ENCODE data around the gene TRPM3.

- TF ChIP-seq, protein P1, sequence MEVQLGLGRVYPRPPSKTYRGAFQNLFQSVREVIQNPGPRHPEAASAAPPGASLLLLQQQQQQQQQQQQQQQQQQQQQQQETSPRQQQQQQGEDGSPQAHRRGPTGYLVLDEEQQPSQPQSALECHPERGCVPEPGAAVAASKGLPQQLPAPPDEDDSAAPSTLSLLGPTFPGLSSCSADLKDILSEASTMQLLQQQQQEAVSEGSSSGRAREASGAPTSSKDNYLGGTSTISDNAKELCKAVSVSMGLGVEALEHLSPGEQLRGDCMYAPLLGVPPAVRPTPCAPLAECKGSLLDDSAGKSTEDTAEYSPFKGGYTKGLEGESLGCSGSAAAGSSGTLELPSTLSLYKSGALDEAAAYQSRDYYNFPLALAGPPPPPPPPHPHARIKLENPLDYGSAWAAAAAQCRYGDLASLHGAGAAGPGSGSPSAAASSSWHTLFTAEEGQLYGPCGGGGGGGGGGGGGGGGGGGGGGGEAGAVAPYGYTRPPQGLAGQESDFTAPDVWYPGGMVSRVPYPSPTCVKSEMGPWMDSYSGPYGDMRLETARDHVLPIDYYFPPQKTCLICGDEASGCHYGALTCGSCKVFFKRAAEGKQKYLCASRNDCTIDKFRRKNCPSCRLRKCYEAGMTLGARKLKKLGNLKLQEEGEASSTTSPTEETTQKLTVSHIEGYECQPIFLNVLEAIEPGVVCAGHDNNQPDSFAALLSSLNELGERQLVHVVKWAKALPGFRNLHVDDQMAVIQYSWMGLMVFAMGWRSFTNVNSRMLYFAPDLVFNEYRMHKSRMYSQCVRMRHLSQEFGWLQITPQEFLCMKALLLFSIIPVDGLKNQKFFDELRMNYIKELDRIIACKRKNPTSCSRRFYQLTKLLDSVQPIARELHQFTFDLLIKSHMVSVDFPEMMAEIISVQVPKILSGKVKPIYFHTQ (CRISPR knock-in tag; IDR thresholded peaks at IDR 0.05): no peak
- TF ChIP-seq CBFB (CRISPR knock-in tag; IDR thresholded peaks at IDR 0.05; ENCODE audit: low read depth) (no peak), ZNF121 (CRISPR knock-in tag; IDR thresholded peaks at IDR 0.05) (no peak), CTCF (IDR thresholded peaks at IDR 0.05) (no peak), NFYB (CRISPR knock-in tag; conservative IDR thresholded peaks at IDR 0.05; ENCODE audit: low read depth) (no peak), JUN (CRISPR knock-in tag; IDR thresholded peaks at IDR 0.05) (no peak), IRF2 (CRISPR knock-in tag; IDR thresholded peaks at IDR 0.05; ENCODE audit: borderline replicate concordance, low read depth) (no peak), SP1 (CRISPR knock-in tag; conservative IDR thresholded peaks at IDR 0.05) (no peak), CREM (CRISPR knock-in tag; IDR thresholded peaks at IDR 0.05) (no peak)
- TF ChIP-seq, protein P2, sequence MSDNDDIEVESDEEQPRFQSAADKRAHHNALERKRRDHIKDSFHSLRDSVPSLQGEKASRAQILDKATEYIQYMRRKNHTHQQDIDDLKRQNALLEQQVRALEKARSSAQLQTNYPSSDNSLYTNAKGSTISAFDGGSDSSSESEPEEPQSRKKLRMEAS (CRISPR knock-in tag; IDR thresholded peaks at IDR 0.05): no peak
- TF ChIP-seq, protein P3, sequence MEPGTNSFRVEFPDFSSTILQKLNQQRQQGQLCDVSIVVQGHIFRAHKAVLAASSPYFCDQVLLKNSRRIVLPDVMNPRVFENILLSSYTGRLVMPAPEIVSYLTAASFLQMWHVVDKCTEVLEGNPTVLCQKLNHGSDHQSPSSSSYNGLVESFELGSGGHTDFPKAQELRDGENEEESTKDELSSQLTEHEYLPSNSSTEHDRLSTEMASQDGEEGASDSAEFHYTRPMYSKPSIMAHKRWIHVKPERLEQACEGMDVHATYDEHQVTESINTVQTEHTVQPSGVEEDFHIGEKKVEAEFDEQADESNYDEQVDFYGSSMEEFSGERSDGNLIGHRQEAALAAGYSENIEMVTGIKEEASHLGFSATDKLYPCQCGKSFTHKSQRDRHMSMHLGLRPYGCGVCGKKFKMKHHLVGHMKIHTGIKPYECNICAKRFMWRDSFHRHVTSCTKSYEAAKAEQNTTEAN (CRISPR knock-in tag; IDR thresholded peaks at IDR 0.05): no peak
Measured at GRCh38 chr9:70530716-70531115, 590.7 kb downstream of the TRPM3 start.

Data from WTC11 (cell line).